OCI-M2 (cell line): ENCODE results near the gene CUX1.
"Not testable (repeated sequence)": the region's sequence is repeated elsewhere in the genome, so short reads cannot be mapped to it uniquely, and the experiment has no call there.

ENCODE experiments used
- DNase-seq: peaks from one replicate; lab custom pipeline; 2025; ENCODE audit not compliant: unreplicated experiment; lab: John Stamatoyannopoulos, UW

The CUX1 gene

DNA sequence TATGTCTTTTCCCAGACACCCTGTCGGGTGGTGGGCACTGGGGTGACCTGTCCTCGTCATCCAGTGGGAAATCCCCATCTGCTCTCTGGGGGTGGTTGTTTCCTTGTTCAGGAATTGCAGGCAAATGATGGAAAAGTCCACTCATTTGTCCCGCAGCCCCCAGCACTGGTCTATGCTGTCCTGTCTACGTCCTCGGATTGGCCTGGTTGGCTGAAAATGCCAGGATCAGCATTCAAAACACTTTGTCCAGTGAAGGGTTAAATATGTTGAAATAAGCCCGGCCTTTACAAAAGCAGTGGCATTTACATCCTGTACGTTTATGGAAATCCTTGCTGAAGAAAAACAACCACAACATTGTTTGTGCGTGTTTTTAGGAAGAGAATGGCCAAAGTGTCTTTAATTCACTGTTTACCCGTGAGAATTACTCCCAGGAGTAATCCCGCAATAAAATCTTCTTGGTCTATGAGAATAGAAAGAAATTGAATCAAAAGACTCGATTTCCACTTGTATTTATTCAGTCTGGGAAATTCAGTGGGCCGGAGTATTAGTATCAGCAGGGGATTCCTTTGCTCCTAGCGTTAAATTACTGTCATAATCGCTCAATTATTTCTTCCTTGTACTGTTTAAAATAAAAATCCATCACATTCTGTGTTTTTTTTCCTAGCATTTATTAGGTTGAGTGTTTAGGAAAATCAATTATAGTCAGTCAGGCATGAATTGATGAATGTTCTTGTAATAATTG, 352.4 kb downstream of the CUX1 start:
- DNase-seq, result no peak

DNA sequence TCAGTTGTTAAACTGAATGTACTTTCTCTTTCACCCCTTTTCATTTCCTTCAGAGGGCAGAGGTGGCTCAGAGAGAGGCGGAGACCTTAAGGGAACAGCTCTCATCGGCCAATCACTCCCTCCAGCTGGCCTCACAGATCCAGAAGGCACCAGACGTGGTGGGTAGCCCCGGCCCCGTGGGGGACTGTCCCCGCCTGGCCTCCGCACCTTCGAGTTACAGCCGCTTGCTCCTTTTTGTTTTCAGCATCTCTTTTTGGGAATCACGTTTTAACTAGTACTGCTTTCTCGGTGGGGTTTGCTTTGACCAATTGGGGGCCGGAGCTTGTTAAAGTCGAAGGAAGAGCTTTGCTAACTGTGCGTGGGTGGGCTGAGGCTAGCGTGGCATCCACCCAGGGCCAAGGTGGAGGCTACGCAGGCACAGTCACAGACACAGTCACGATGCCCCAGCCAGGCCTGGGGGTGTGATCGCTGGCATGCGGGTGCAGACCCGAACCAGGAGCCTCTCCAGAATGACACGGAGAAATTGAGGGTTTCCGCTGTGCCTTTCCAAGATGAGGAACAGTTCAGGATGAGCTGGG, 353.1 kb downstream of the CUX1 start:
- DNase-seq, result no peak

GRCh38 chr7:102173669-102174068, 356.2 kb downstream of the CUX1 start:
- DNase-seq, result no peak

GRCh38 chr7:102175423-102176170, 358.2 kb downstream of the CUX1 start:
- DNase-seq, result no peak

- no peak for DNase-seq
Measured at GRCh38 chr7:102178410-102178809, 361.0 kb downstream of the CUX1 start.

DNA sequence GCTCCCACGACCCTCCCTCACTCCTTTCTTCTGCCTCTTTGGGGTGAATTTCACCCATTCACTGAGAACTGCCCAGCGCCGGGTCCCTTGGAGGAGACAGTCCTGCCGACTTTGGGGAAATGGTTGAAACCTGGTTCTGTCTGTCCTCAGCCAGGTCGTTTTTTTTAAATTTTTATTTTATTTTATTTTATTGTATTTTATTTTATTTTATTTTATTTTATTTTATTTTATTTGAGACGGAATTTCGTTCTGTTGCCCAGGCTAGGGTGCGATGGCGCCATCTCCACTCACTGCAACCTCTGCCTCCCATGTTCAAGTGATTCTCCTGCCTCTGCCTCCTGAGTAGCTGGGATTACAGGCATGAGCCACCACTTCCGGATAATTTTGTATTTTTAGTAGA, 363.3 kb downstream of the CUX1 start:
- no peak for DNase-seq

DNA sequence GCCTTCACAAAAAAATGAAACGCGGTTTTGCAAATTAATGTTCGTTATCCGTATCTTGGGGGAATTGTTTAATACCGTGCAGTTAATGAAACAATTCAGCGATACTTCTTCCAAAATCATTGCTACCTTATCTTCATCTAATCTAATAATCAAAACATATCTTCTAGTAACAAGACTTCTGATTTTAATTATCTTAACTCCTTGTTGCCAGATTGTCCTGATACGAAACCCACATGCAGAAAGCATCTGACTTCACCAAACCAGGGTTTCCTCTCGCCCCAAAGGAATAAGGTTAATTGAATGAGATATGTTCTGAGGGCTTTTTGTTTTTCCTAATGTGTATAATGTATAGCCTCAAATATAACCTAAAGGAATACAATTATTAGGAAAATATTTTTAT, 364.1 kb downstream of the CUX1 start:
- DNase-seq, result no peak

- no peak for DNase-seq
Measured at GRCh38 chr7:102182016-102182415, 364.6 kb downstream of the CUX1 start.

- not testable (repeated sequence) for DNase-seq
Measured at GRCh38 chr7:102183848-102184247, 366.4 kb downstream of the CUX1 start.

- no peak for DNase-seq
Measured at GRCh38 chr7:102184303-102184702, 366.9 kb downstream of the CUX1 start.

- no peak for DNase-seq
Measured at GRCh38 chr7:102185796-102186195, 368.4 kb downstream of the CUX1 start.

- DNase-seq, result no peak
Measured at GRCh38 chr7:102186306-102186705, 368.9 kb downstream of the CUX1 start.

DNA sequence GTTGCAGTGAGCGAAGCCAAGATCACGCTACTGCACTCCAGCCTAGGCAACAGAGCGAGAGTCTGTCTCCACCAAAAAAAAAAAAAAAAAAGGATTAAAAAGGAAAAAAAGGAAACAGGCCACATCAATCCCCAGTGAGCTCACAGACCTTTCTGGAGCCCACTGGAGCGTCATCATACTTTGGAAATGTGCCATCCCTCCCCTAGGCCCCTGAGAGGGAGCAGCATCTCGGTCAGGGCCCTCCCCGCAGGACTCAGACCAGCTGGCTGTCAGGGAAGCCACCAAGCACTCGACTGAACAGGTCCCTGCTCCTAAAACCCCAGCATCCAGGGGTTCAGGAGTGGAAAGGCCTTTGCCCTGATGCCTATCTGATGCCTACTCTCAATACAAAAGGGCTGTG, 371.3 kb downstream of the CUX1 start:
- DNase-seq, result no peak

GRCh38 chr7:102189756-102190155, 372.3 kb downstream of the CUX1 start:
- DNase-seq, result no peak

- DNase-seq, result no peak
Measured at GRCh38 chr7:102190776-102191350, 373.4 kb downstream of the CUX1 start.

DNA sequence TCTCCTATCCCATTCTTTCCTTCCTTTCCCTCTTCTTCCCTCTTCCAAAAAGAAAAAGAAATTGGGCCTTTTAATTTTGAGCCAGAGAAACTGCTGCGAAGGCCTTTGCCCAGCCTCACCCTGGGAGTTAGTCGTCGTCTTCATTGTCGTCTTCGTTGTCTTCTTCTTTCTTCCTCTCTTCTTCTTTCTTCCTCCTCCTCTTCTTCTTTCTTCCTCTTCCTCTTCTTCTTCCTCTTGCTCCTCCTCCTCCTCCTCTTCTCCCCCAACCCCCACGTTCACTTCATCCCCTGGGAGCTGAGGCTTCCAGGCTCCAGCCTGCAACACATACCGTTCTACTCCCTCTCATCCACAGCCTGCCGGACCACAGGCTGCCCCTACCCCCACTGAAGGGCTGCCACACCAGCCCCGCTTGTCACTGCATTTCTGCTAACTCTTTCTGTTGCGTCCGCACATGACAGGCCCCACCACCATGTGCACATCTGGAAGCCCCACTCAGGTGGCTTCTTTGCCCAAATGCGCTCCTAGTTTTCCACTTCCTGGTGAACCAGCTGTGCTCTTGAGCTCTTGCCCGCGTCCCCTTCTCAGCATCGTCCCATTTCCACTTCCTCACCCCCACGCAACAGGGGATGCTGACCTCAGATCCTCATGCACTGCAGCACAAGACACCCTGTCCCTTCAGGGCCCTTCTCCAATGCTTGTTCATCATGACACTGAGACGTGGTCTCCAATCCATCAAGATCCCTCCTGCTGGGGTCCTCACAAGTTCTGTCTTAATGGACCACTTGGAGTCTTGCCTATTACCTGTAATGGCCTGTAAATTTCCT, 374.3 kb downstream of the CUX1 start:
- DNase-seq, result no peak

- DNase-seq, result no peak
Measured at GRCh38 chr7:102192790-102193189, 375.4 kb downstream of the CUX1 start.

- no peak for DNase-seq
Measured at GRCh38 chr7:102193806-102194205, 376.4 kb downstream of the CUX1 start.

GRCh38 chr7:102195361-102195760, 377.9 kb downstream of the CUX1 start:
- DNase-seq, result no peak

DNA sequence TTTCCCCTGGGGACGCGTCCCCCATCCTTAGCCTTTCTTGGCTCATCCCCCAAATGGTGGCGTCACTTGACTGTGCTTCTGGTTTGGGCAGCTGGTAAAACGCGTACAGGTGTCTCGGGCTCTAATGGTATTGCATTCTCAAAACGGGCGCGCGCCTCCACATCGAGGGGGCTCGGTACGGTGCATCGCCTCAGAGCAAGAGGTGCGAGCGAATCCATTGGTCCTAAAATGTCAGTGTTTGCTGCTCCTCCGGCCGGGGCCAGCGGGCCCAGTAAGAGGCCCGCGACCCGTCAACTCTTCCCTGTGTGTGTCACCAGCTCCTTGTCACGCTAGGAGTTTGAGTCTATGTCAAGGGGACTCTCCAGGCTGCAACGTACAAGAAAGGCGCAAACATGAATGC, 378.6 kb downstream of the CUX1 start:
- no peak for DNase-seq

GRCh38 chr7:102197161-102197560, 379.7 kb downstream of the CUX1 start:
- no peak for DNase-seq
